Activated T-cell treated with anti-CD3 and anti-CD28 coated beads for 24 hours (primary cell): ENCODE measurements around the gene ZC3HAV1L.
A peak's percentile ranks its signal among the peaks of the same experiment; 100 is the strongest.
"Not testable (repeated sequence)": the region's sequence is repeated elsewhere in the genome, so short reads cannot be mapped to it uniquely, and the experiment has no call there.

Experiments
- DNase-seq: peaks from one replicate; pipeline ENCODE4 v3.0.0-alpha.2; 2020; ENCODE audit warnings: low read depth

The ZC3HAV1L gene

GRCh38 chr7:139035586-139036353 lies at the start of gene ZC3HAV1L:
Gene ZC3HAV1L (minus strand): TSS chr7:139036042. CDS start chr7:139036017, 25 bp downstream.
- DNase-seq, result peak; percentile 49

- DNase-seq, result no peak
Measured at GRCh38 chr7:139084709-139085108, 48.9 kb upstream of the ZC3HAV1L start.

- no peak for DNase-seq
Measured at GRCh38 chr7:139081584-139081983, 45.7 kb upstream of the ZC3HAV1L start.

- DNase-seq, result no peak
Measured at GRCh38 chr7:139080905-139081304, 45.1 kb upstream of the ZC3HAV1L start.

- DNase-seq, result no peak
Measured at GRCh38 chr7:139079861-139080260, 44.0 kb upstream of the ZC3HAV1L start.

- no peak for DNase-seq
Measured at GRCh38 chr7:139078911-139079310, 43.1 kb upstream of the ZC3HAV1L start.

GRCh38 chr7:139078399-139078798 lies 42.6 kb upstream of the ZC3HAV1L start:
- DNase-seq, result no peak

- DNase-seq, result not testable (repeated sequence)
Measured at GRCh38 chr7:139077706-139078105, 41.9 kb upstream of the ZC3HAV1L start.

GRCh38 chr7:139075871-139076686 lies 40.2 kb upstream of the ZC3HAV1L start:
- DNase-seq, result no peak

- DNase-seq, result peak; percentile 58
Measured at GRCh38 chr7:139075031-139075652, 39.3 kb upstream of the ZC3HAV1L start.

- DNase-seq, result no peak
Measured at GRCh38 chr7:139072796-139073195, 37.0 kb upstream of the ZC3HAV1L start.

- no peak for DNase-seq
Measured at GRCh38 chr7:139071680-139072079, 35.8 kb upstream of the ZC3HAV1L start.

GRCh38 chr7:139068544-139069399 lies 32.9 kb upstream of the ZC3HAV1L start:
- DNase-seq, result no peak

- no peak for DNase-seq
Measured at GRCh38 chr7:139066315-139066714, 30.5 kb upstream of the ZC3HAV1L start.

GRCh38 chr7:139065323-139065722 lies 29.5 kb upstream of the ZC3HAV1L start:
- DNase-seq, result no peak

- no peak for DNase-seq
Measured at GRCh38 chr7:139061416-139061815, 25.6 kb upstream of the ZC3HAV1L start.

- DNase-seq, result no peak
Measured at GRCh38 chr7:139060695-139061237, 24.9 kb upstream of the ZC3HAV1L start.

GRCh38 chr7:139059905-139060304 lies 24.1 kb upstream of the ZC3HAV1L start:
- no peak for DNase-seq

- no peak for DNase-seq
Measured at GRCh38 chr7:139058943-139059342, 23.1 kb upstream of the ZC3HAV1L start.

GRCh38 chr7:139055674-139056073 lies 19.8 kb upstream of the ZC3HAV1L start:
- DNase-seq, result no peak

- DNase-seq, result not testable (repeated sequence)
Measured at GRCh38 chr7:139054656-139055055, 18.8 kb upstream of the ZC3HAV1L start.
